ENCODE data around the gene LSM3.

Gene LSM3

GRCh38 chr3:14147617-14148016 lies 31.0 kb upstream of the LSM3 start:
- Histone ChIP-seq H3K27me3 (replicated peaks) (no peaks in the 10 kb centered on the region), H3K4me3 (ENCODE audit: low read depth, low read length) (no peak overlapping the region), H3K36me3 (replicated peaks) (peaks cover 8% of the 10 kb centered on the region), H3K27ac (no peak overlapping the region)
- in situ Hi-C loops (cut with HindIII; ENCODE audit: low pct_ligation_motif_present, low sequenced_read_pairs), result no loop called here
- no peak for TF ChIP-seq CTCF (IDR thresholded peaks at IDR 0.05; ENCODE audit: low read depth, low read length, missing control alignments)
- DNase-seq, result no peak

- Histone ChIP-seq H3K27ac (no peak overlapping the region), H3K27me3 (replicated peaks) (no peaks in the 10 kb centered on the region), H3K36me3 (replicated peaks) (peaks cover 9% of the 10 kb centered on the region), H3K4me3 (ENCODE audit: low read depth, low read length) (no peak overlapping the region)
- no peak for DNase-seq
- peak; percentile 55 for TF ChIP-seq CTCF (IDR thresholded peaks at IDR 0.05; ENCODE audit: low read depth, low read length, missing control alignments)
- in situ Hi-C loops (cut with HindIII; ENCODE audit: low pct_ligation_motif_present, low sequenced_read_pairs), result no loop called here
Observed at GRCh38 chr3:14148041-14148985, 30.3 kb upstream of the LSM3 start.

GRCh38 chr3:14150078-14150477 lies 28.5 kb upstream of the LSM3 start:
- Histone ChIP-seq H3K27ac (no peak overlapping the region), H3K27me3 (replicated peaks) (no peaks in the 10 kb centered on the region), H3K36me3 (replicated peaks) (peaks cover 21% of the 10 kb centered on the region), H3K4me3 (ENCODE audit: low read depth, low read length) (no peak overlapping the region)
- in situ Hi-C loops (cut with HindIII; ENCODE audit: low pct_ligation_motif_present, low sequenced_read_pairs), result no loop called here
- TF ChIP-seq CTCF (IDR thresholded peaks at IDR 0.05; ENCODE audit: low read depth, low read length, missing control alignments), result no peak
- DNase-seq, result no peak

- TF ChIP-seq CTCF (IDR thresholded peaks at IDR 0.05; ENCODE audit: low read depth, low read length, missing control alignments), result no peak
- DNase-seq, result no peak
- Histone ChIP-seq H3K27me3 (replicated peaks) (no peaks in the 10 kb centered on the region), H3K27ac (no peak overlapping the region), H3K36me3 (replicated peaks) (peaks cover 21% of the 10 kb centered on the region), H3K4me3 (ENCODE audit: low read depth, low read length) (no peak overlapping the region)
- in situ Hi-C loops (cut with HindIII; ENCODE audit: low pct_ligation_motif_present, low sequenced_read_pairs), result no loop called here
Observed at GRCh38 chr3:14150491-14151230, 28.0 kb upstream of the LSM3 start.

GRCh38 chr3:14151471-14152083 lies 27.0 kb upstream of the LSM3 start:
- Histone ChIP-seq H3K4me3 (ENCODE audit: low read depth, low read length) (no peak overlapping the region), H3K27me3 (replicated peaks) (no peaks in the 10 kb centered on the region), H3K27ac (no peak overlapping the region), H3K36me3 (replicated peaks) (peaks cover 28% of the 10 kb centered on the region)
- in situ Hi-C loops (cut with HindIII; ENCODE audit: low pct_ligation_motif_present, low sequenced_read_pairs), result no loop called here
- no peak for TF ChIP-seq CTCF (IDR thresholded peaks at IDR 0.05; ENCODE audit: low read depth, low read length, missing control alignments)
- no peak for DNase-seq
